ENCODE data around the gene TSFM.

DNA sequence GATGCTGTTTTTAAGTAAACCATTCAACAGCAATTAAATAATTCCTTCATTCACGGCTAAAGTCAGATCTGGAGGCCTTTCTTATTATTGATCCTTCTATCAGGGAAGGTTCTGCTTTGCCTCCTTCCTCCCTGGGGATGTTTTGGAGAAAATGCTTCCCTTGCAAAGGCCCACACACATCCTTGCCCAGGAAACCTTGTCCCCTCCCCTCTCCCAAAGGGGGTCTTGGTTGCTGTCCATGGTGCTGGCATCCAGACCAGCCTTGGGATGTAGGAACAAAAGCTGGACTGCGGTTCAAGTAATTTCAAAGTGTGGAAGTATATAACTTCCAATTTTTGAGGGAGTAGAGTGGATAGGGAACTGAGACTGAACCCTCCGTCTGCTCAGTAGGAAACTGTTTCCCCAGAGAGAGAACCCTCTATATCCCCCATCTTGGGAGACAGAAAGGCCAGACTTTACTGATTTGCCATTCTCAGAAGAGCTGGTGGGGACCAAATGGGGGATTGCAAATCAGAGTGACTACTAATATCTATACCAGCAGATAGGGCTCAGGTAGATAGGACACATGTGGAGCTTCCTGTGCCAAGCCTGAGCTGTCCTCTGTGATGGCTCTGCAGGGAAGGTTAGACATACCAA is 22.1 kb upstream of the TSFM start:
- TF ChIP-seq, protein P1, sequence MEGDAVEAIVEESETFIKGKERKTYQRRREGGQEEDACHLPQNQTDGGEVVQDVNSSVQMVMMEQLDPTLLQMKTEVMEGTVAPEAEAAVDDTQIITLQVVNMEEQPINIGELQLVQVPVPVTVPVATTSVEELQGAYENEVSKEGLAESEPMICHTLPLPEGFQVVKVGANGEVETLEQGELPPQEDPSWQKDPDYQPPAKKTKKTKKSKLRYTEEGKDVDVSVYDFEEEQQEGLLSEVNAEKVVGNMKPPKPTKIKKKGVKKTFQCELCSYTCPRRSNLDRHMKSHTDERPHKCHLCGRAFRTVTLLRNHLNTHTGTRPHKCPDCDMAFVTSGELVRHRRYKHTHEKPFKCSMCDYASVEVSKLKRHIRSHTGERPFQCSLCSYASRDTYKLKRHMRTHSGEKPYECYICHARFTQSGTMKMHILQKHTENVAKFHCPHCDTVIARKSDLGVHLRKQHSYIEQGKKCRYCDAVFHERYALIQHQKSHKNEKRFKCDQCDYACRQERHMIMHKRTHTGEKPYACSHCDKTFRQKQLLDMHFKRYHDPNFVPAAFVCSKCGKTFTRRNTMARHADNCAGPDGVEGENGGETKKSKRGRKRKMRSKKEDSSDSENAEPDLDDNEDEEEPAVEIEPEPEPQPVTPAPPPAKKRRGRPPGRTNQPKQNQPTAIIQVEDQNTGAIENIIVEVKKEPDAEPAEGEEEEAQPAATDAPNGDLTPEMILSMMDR (conservative IDR thresholded peaks at IDR 0.05; ENCODE audit: low read depth, low read length): no peak
- TF ChIP-seq BHLHE40 (IDR thresholded peaks at IDR 0.05; ENCODE audit: low read depth, low read length) (no peak), CEBPB (IDR thresholded peaks at IDR 0.05; ENCODE audit: low read depth, low read length) (no peak), POLR2A (IDR thresholded peaks at IDR 0.05; ENCODE audit: low read depth, low read length) (no peak), MXI1 (IDR thresholded peaks at IDR 0.05; ENCODE audit: borderline replicate concordance, low read depth, low read length) (no peak), CHD1 (IDR thresholded peaks at IDR 0.05; ENCODE audit: low read depth, low read length) (no peak), SMC3 (IDR thresholded peaks at IDR 0.05; ENCODE audit: low read depth, low read length) (no peak), RAD21 (IDR thresholded peaks at IDR 0.05; ENCODE audit: low read length) (no peak)
